ENCODE measurements around the gene CNTNAP2. TPM values are rescaled to one million over a fixed set of nuclear protein-coding genes. Genes with fewer than 3 reads are reported as not detected.

The CNTNAP2 gene
- total and polyA plus RNA-seq, 12 donors: 0.07 to 0.77 (median 0.24) TPM

- 50 to 52% methylated on average over 7 of the region's 7 CpGs for WGBS, 2 donors
- DNase-seq: no peak
- Histone ChIP-seq H3K27ac (no peak overlapping the region), H3K27me3 (peaks cover 7 to 63% (median 32%) of the 10 kb centered on the region in 7 donors), H3K4me1 (no peaks in the 10 kb centered on the region), H3K4me3 (no peak overlapping the region), H3K9me3 (no peaks in the 10 kb centered on the region), H3K36me3 (no peaks in the 10 kb centered on the region)
- intact Hi-C loops (cut with DNase I): no loop called here
- no peak for TF ChIP-seq CTCF (IDR thresholded peaks at IDR 0.05)
- ATAC-seq: no peak
Measured at GRCh38 chr7:148395352-148395811, 2278.8 kb downstream of the CNTNAP2 start.

GRCh38 chr7:148395990-148396716 lies 2279.6 kb downstream of the CNTNAP2 start:
- Histone ChIP-seq H3K36me3 (no peaks in the 10 kb centered on the region), H3K4me1 (no peaks in the 10 kb centered on the region), H3K9me3 (no peaks in the 10 kb centered on the region), H3K4me3 (no peak overlapping the region), H3K27me3 (peaks cover 7 to 69% (median 36%) of the 10 kb centered on the region in 7 donors), H3K27ac (no peak overlapping the region)
- DNase-seq (no peak), ATAC-seq (no peak)
- TF ChIP-seq CTCF (IDR thresholded peaks at IDR 0.05): no peak
- intact Hi-C loops (cut with DNase I): no loop called here
- WGBS, 2 donors: 43 to 48% methylated on average over 12 of the region's 12 CpGs

- Histone ChIP-seq H3K9me3 (no peaks in the 10 kb centered on the region), H3K4me1 (no peaks in the 10 kb centered on the region), H3K36me3 (no peaks in the 10 kb centered on the region), H3K27me3 (peaks cover 7 to 74% (median 40%) of the 10 kb centered on the region in 7 donors), H3K27ac (no peak overlapping the region), H3K4me3 (no peak overlapping the region)
- intact Hi-C loops (cut with DNase I): no loop called here
- WGBS, 2 donors: 34 to 42% methylated on average over 1 of the region's 1 CpG
- no peak for DNase-seq
- ATAC-seq: no peak
- no peak for TF ChIP-seq CTCF (IDR thresholded peaks at IDR 0.05)
Measured at GRCh38 chr7:148397056-148397455, 2280.5 kb downstream of the CNTNAP2 start.

- DNase-seq (no peak), ATAC-seq (no peak)
- TF ChIP-seq CTCF (IDR thresholded peaks at IDR 0.05): no peak
- WGBS, 2 donors: 22 to 32% methylated on average over 4 of the region's 4 CpGs
- Histone ChIP-seq H3K4me3 (no peak overlapping the region), H3K36me3 (no peaks in the 10 kb centered on the region), H3K27ac (no peak overlapping the region), H3K9me3 (no peaks in the 10 kb centered on the region), H3K27me3 (peaks cover 7 to 77% (median 40%) of the 10 kb centered on the region in 7 donors), H3K4me1 (no peaks in the 10 kb centered on the region)
- intact Hi-C loops (cut with DNase I): no loop called here
Measured at GRCh38 chr7:148397551-148397950, 2280.9 kb downstream of the CNTNAP2 start.

Data from heart right ventricle (tissue), 16 donors.